ENCODE results near the gene SCFD2.

SCFD2 gene

GRCh38 chr4:52868133-52868532, 497.7 kb downstream of the SCFD2 start:
- DNase-seq = peak; percentile 48

GRCh38 chr4:52867163-52867562, 498.7 kb downstream of the SCFD2 start:
- no peak for DNase-seq

- no peak for DNase-seq
These were observed 499.1 kb downstream of the SCFD2 start for GRCh38 chr4:52866734-52867133.

GRCh38 chr4:52865300-52865699, 500.6 kb downstream of the SCFD2 start:
- no peak for DNase-seq

- DNase-seq = peak; percentile 85
These were observed 501.1 kb downstream of the SCFD2 start for GRCh38 chr4:52864793-52865192.

- peak; percentile 16 for DNase-seq
These were observed 502.5 kb downstream of the SCFD2 start for GRCh38 chr4:52863324-52863723.

- DNase-seq = no peak
These were observed 503.2 kb downstream of the SCFD2 start for GRCh38 chr4:52862639-52863161.

GRCh38 chr4:52861879-52862616, 503.8 kb downstream of the SCFD2 start, which contains the start of gene RASL11B:
TSS of gene RASL11B (plus strand) at chr4:52862317. CDS start at chr4:52862508, 191 bp downstream.
- DNase-seq = peak; percentile 91

GRCh38 chr4:52861171-52861823, 504.6 kb downstream of the SCFD2 start:
- DNase-seq = peak; percentile 30

GRCh38 chr4:52860361-52860760, 505.5 kb downstream of the SCFD2 start:
- DNase-seq = no peak

- DNase-seq = no peak
These were observed 509.1 kb downstream of the SCFD2 start for GRCh38 chr4:52856801-52857200.

- no peak for DNase-seq
These were observed 512.5 kb downstream of the SCFD2 start for GRCh38 chr4:52853351-52853750.

GRCh38 chr4:52852711-52853110, 513.1 kb downstream of the SCFD2 start:
- DNase-seq = no peak

GRCh38 chr4:52852041-52852440, 513.8 kb downstream of the SCFD2 start:
- DNase-seq = no peak

- no peak for DNase-seq
These were observed 515.3 kb downstream of the SCFD2 start for GRCh38 chr4:52850406-52851124.

- no peak for DNase-seq
These were observed 517.6 kb downstream of the SCFD2 start for GRCh38 chr4:52848254-52848653.

- DNase-seq = no peak
These were observed 519.4 kb downstream of the SCFD2 start for GRCh38 chr4:52846502-52846901.

- DNase-seq = no peak
These were observed 521.3 kb downstream of the SCFD2 start for GRCh38 chr4:52844596-52844995.

- DNase-seq = no peak
These were observed 521.9 kb downstream of the SCFD2 start for GRCh38 chr4:52843958-52844357.

GRCh38 chr4:52843351-52843750, 522.5 kb downstream of the SCFD2 start:
- DNase-seq = no peak

GRCh38 chr4:52842792-52843191, 523.1 kb downstream of the SCFD2 start:
- DNase-seq = no peak

- peak; percentile 76 for DNase-seq
These were observed 524.0 kb downstream of the SCFD2 start for GRCh38 chr4:52841682-52842456.

Data from right hindlimb (tissue), 1 donor.